K562 (cell line): ENCODE data around the gene SLC2A13. TPM values are rescaled to one million over a fixed set of nuclear protein-coding genes. Genes with fewer than 3 reads are reported as not detected.

Experiments
- ATAC-seq: fragments of 200-7000 bp; cut with Tn5 transposase; 3 replicates; pipeline ENCODE4 v1.9.1; 2020; ENCODE audit warnings: moderate library complexity
- BruUV-seq: library from RNA; stranded (reverse); fragments of 400-500 nt; replicated peaks from 2 replicates; lab custom pipeline; 2021; lab: Mats Ljungman, UMichigan
- CTCF ChIA-PET: fragments of 300-600 bp; formaldehyde crosslinking; extraction: SDS; loops from one replicate; lab custom pipeline; 2021; ENCODE audit warnings: low intra/inter-chr PET ratio; lab: Yijun Ruan, JAX
- POLR2A ChIA-PET: fragments of 300-600, 350-650 bp; sonication (Branson Sonifier 250); formaldehyde crosslinking; extraction: SDS; loops from one replicate; lab custom pipeline; 2021; ENCODE audit warnings: antibody characterized with exemption, inconsistent platforms; lab: Yijun Ruan, JAX
- DNase-seq, 4 experiments: peaks; one replicate each; pipeline versions ENCODE4 v3.0.0 to v3.0.0-alpha.2; 2011 to 2018; ENCODE audit warnings: low spot score in 3 of 4, mixed read lengths in 3 of 4; ENCODE audit errors: extremely low read depth in 1 of 4
- FAIRE-seq: peaks from 2 replicates; lab custom pipeline; 2011; peaks lifted over from hg19 to GRCh38; lab: Jason Lieb, UNC
- H2AFZ ChIP-seq: 2 replicates; pipeline ENCODE4 v1.6.0; 2011; ENCODE audit warnings: low read depth, low read length, control low read depth, inconsistent platforms
- H3K27ac ChIP-seq: fragments of 200-600 bp; 3 replicates; pipeline ENCODE4 v1.8.0; 2011; ENCODE audit warnings: low read depth, mild to moderate bottlenecking, control low read depth, inconsistent platforms, low read length, moderate library complexity, mixed read lengths; ENCODE audit errors: extremely low read depth
- H3K27me3 ChIP-seq, 2 experiments: fragments of 300-600 bp in 1 of 2; 2 replicates in 1 of 2; 3 replicates in 1 of 2; pipeline versions ENCODE4 v1.6.0 to v1.8.0; 2011; ENCODE audit warnings: inconsistent platforms in 2 of 2, low read length in 2 of 2, mild to moderate bottlenecking in 1 of 2, mixed read lengths in 1 of 2, moderate library complexity in 1 of 2; ENCODE audit not compliant: control insufficient read depth in 2 of 2, insufficient read depth in 2 of 2
- H3K36me3 ChIP-seq: fragments of 300-600 bp; 3 replicates; pipeline ENCODE4 v1.8.0; 2011; ENCODE audit warnings: mild to moderate bottlenecking, low read length, inconsistent platforms; ENCODE audit not compliant: control insufficient read depth, insufficient read depth
- H3K4me1 ChIP-seq, 2 experiments: fragments of 200-600 bp in 1 of 2; replicated peaks in 1 of 2; 2 replicates in 1 of 2; 3 replicates in 1 of 2; pipeline versions ENCODE4 v1.5.1 to v1.8.0; 2011; ENCODE audit warnings: inconsistent platforms in 2 of 2, low read length in 2 of 2, mild to moderate bottlenecking in 1 of 2, mixed read lengths in 1 of 2, moderate library complexity in 1 of 2; ENCODE audit not compliant: control insufficient read depth in 2 of 2, insufficient read depth in 2 of 2
- H3K4me2 ChIP-seq: 2 replicates; pipeline ENCODE4 v1.6.1; 2011; ENCODE audit warnings: low read length, control low read depth, inconsistent platforms, mixed read lengths; ENCODE audit not compliant: insufficient read depth
- H3K4me3 ChIP-seq: fragments of 200-600 bp; sonication (generic), shearing (Covaris generic); 2 replicates; pipeline ENCODE4 v1.5.1; 2016; ENCODE audit warnings: control low read depth, inconsistent platforms
- H3K79me2 ChIP-seq: fragments of 200-600 bp; 3 replicates; pipeline ENCODE4 v1.8.0; 2011; ENCODE audit warnings: low read length, inconsistent platforms; ENCODE audit not compliant: control insufficient read depth, insufficient read depth
- H3K9ac ChIP-seq, 2 experiments: 2 replicates each; pipeline versions ENCODE4 v1.6.0 to v1.6.1; 2011; ENCODE audit warnings: low read depth in 2 of 2, low read length in 2 of 2, control low read depth in 1 of 2, inconsistent platforms in 1 of 2, mild to moderate bottlenecking in 1 of 2, mixed read lengths in 1 of 2; ENCODE audit not compliant: insufficient read depth in 1 of 2
- H3K9me1 ChIP-seq: one replicate; pipeline ENCODE4 v1.6.0; 2011; ENCODE audit warnings: inconsistent platforms, mild to moderate bottlenecking, low read length, moderate library complexity; ENCODE audit not compliant: control insufficient read depth, insufficient read depth
- H3K9me3 ChIP-seq: replicated peaks from 2 replicates; pipeline ENCODE4 v1.5.1; 2011; ENCODE audit warnings: low read depth, low read length, inconsistent platforms; ENCODE audit not compliant: control insufficient read depth, insufficient read depth
- H4K20me1 ChIP-seq: replicated peaks from 2 replicates; pipeline ENCODE4 v1.6.1; 2011; ENCODE audit warnings: low read length, inconsistent platforms, mixed read lengths; ENCODE audit not compliant: control insufficient read depth, insufficient read depth
- CEBPZ ChIP-seq: fragments of 150-350 bp; IDR thresholded peaks from 2 replicates; pipeline ENCODE4 v1.6.1; 2014; ENCODE audit warnings: low read depth, mild to moderate bottlenecking, low read length, borderline replicate concordance
- GABPA ChIP-seq: fragments of 200-800 bp; sonication (Bioruptor generic); conservative IDR thresholded peaks from 2 replicates; pipeline ENCODE4 v1.6.1; 2016; ENCODE audit warnings: low read depth, missing genetic modification characterization, missing compliant biosample characterization
- NR1H2 ChIP-seq: sonication (generic); formaldehyde crosslinking; IDR thresholded peaks from 2 replicates; pipeline ENCODE4 v1.4.0; 2020; ENCODE audit warnings: mild to moderate bottlenecking, missing genetic modification reagents
- RBM39 ChIP-seq: fragments of 200-400 bp; formaldehyde crosslinking; optimal IDR thresholded peaks from 2 replicates; pipeline ENCODE3; 2018; ENCODE audit warnings: low read depth, low read length
- SMAD3 ChIP-seq: fragments of 450-650 bp; formaldehyde crosslinking; conservative IDR thresholded peaks from 2 replicates; pipeline ENCODE4 v1.4.0; 2020; ENCODE audit warnings: mild to moderate bottlenecking
- ZBTB17 ChIP-seq: fragments of 450-650 bp; formaldehyde crosslinking; IDR thresholded peaks from 2 replicates; pipeline ENCODE4 v1.4.0; 2020; ENCODE audit warnings: mild to moderate bottlenecking
- WGBS: fragments of 100-300 bp; shearing (Covaris generic); methylation state at CpG from one replicate; pipeline ENCODE4 v1.1.6; 2016; ENCODE audit warnings: low coverage, mixed read lengths; ENCODE audit not compliant: insufficient coverage; ENCODE audit errors: missing lambda C conversion rate; 5-methylcytosine and 5-hydroxymethylcytosine counted together
- in situ Hi-C: fragments of 300-500 bp; cut with MboI; formaldehyde crosslinking; loops from 4 replicates; pipeline ENCODE4 v1.15.0; 2018; ENCODE audit warnings: inconsistent platforms, mixed read lengths
- intact Hi-C: fragments of 100-400 bp; cut with micrococcal nuclease; formaldehyde crosslinking; loops from 2 replicates; pipeline ENCODE4 v1.14.2; 2022
- polyA plus RNA-seq, 8 experiments: library from polyadenylated mRNA; depleted of rRNA in 4 of 8; stranded (reverse) in 5 of 8; unstranded in 3 of 8; fragments of >200 nt; fragmentation: Nextera tagmentation in 2 of 8; fragmentation: Illumina TruSeq in 1 of 8; extraction: Ambion mirVana in 2 of 8; extraction: Trizol in 1 of 8; gene quantifications; 2 replicates each; pipeline versions ENCODE4 v1.2.1 to v1.2.3, GENCODE V29; 2011 to 2014; ENCODE audit warnings: inconsistent platforms in 1 of 8, missing spikeins in 1 of 8
- total RNA-seq, 7 experiments: library from RNA; depleted of rRNA in 6 of 7; stranded (reverse); fragments of >200 nt in 6 of 7; fragmentation: Illumina TruSeq in 2 of 7; extraction: Trizol in 2 of 7; gene quantifications; 2 replicates each; pipeline versions ENCODE4 v1.2.1 to v1.2.3, GENCODE V29; 2011 to 2021; ENCODE audit warnings: low replicate concordance in 1 of 7
- TF ChIP-seq, protein P1 (sequence below): sonication (generic); formaldehyde crosslinking; IDR thresholded peaks from 2 replicates; pipeline ENCODE4 v1.8.1; 2023; ENCODE audit warnings: mild to moderate bottlenecking, missing genetic modification reagents
- TF ChIP-seq, protein P2 (sequence below), 2 experiments: fragments of 450-650 bp in 1 of 2; sonication (generic) in 1 of 2; formaldehyde crosslinking in 1 of 2; IDR thresholded peaks in 1 of 2; conservative IDR thresholded peaks in 1 of 2; 2 replicates each; pipeline versions ENCODE4 v1.6.1 to v1.8.1; 2016 to 2023; ENCODE audit warnings: mild to moderate bottlenecking in 2 of 2, moderate library complexity in 2 of 2, inconsistent platforms in 1 of 2, missing genetic modification reagents in 1 of 2

The SLC2A13 gene
- total and polyA plus RNA-seq, 9 of the 15 experiments (the other 6 are each of a cell fraction or from before 2014, with no cell fraction given), result 1.7 to 12.4 (median 9.0) TPM

GRCh38 chr12:39798977-39799376 is 306.9 kb downstream of the SLC2A13 start (continued):
- TF ChIP-seq, protein P1, sequence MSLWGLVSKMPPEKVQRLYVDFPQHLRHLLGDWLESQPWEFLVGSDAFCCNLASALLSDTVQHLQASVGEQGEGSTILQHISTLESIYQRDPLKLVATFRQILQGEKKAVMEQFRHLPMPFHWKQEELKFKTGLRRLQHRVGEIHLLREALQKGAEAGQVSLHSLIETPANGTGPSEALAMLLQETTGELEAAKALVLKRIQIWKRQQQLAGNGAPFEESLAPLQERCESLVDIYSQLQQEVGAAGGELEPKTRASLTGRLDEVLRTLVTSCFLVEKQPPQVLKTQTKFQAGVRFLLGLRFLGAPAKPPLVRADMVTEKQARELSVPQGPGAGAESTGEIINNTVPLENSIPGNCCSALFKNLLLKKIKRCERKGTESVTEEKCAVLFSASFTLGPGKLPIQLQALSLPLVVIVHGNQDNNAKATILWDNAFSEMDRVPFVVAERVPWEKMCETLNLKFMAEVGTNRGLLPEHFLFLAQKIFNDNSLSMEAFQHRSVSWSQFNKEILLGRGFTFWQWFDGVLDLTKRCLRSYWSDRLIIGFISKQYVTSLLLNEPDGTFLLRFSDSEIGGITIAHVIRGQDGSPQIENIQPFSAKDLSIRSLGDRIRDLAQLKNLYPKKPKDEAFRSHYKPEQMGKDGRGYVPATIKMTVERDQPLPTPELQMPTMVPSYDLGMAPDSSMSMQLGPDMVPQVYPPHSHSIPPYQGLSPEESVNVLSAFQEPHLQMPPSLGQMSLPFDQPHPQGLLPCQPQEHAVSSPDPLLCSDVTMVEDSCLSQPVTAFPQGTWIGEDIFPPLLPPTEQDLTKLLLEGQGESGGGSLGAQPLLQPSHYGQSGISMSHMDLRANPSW (CRISPR knock-in tag), result no peak

DNA sequence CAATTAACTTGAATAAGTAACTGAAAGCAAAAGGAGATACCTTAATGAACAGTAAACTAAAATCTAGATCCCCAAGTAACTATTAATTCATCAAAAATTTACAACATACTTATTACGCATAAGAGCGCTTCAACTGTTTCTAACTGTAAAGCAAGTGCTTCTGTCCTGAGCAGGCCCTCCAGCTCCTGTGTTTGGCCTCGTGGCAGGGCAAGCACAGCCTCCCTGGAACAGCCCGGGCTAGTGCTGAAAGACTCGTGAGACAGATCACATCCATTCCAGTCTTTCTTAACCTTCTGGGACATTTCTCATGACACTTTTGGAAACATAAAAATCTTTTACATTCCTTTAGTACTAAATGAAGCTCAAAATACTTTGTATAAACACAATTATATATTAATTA is 307.5 kb downstream of the SLC2A13 start:
- H4K20me1 ChIP-seq, result no peaks in the 10 kb centered on the region
- no peak overlapping the region for H2AFZ ChIP-seq
- no peaks in the 10 kb centered on the region for H3K4me1 ChIP-seq
- no peaks in the 10 kb centered on the region for H3K9me3 ChIP-seq
- in situ Hi-C loops (no loop called here), intact Hi-C loops (no loop called here)
- ChIA-PET POLR2A (interaction anchor here (0.6 kb wide), 1 partner anchor 306 kb away, joined by 3 read pairs; no protein-coding TSS in a partner anchor), CTCF (no interaction called here)
- H3K79me2 ChIP-seq, result no peaks in the 10 kb centered on the region
- H3K27ac ChIP-seq, result no peak overlapping the region
- ATAC-seq, result no peak
- no TSS peak for BruUV-seq
- FAIRE-seq, result no peak
- no peak for DNase-seq
- no peaks in the 10 kb centered on the region for H3K9me1 ChIP-seq
- no peak overlapping the region for H3K4me2 ChIP-seq
- H3K4me3 ChIP-seq, result no peak overlapping the region
- no peak for TF ChIP-seq GABPA (tag)
- TF ChIP-seq, protein P2, sequence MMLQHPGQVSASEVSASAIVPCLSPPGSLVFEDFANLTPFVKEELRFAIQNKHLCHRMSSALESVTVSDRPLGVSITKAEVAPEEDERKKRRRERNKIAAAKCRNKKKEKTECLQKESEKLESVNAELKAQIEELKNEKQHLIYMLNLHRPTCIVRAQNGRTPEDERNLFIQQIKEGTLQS (IDR thresholded peaks at IDR 0.05), result no peak
- TF ChIP-seq, protein P2 (CRISPR knock-in tag; conservative IDR thresholded peaks at IDR 0.05), result no peak
- no peak for TF ChIP-seq CEBPZ
- TF ChIP-seq RBM39, result no peak
- TF ChIP-seq NR1H2 (CRISPR knock-in tag), result no peak
- TF ChIP-seq SMAD3 (CRISPR knock-in tag), result no peak
- TF ChIP-seq ZBTB17, result no peak
- H3K36me3 ChIP-seq, result no peaks in the 10 kb centered on the region
- 60% methylated on average over 5 of the region's 5 CpGs for WGBS
- H3K9ac ChIP-seq, result no peak overlapping the region
- no peaks in the 10 kb centered on the region for H3K27me3 ChIP-seq
